SK-N-DZ (cell line): ENCODE data around the gene SPHK2.
A peak's percentile ranks its signal among the peaks of the same experiment; 100 is the strongest.
"Not testable (repeated sequence)": the region's sequence is repeated elsewhere in the genome, so short reads cannot be mapped to it uniquely, and the experiment has no call there.

Source experiments
- DNase-seq: peaks from one replicate; pipeline ENCODE4 v3.0.0-alpha.2; 2015; ENCODE audit warnings: low spot score

SPHK2 gene

GRCh38 chr19:48624067-48624594 is 4.8 kb downstream of the SPHK2 start:
- peak; percentile 95 for DNase-seq

GRCh38 chr19:48624791-48625723 is 5.8 kb downstream of the SPHK2 start:
- no peak for DNase-seq

GRCh38 chr19:48625891-48626327 is 6.6 kb downstream of the SPHK2 start:
- DNase-seq, result no peak

- DNase-seq, result no peak
Measured at GRCh38 chr19:48627201-48627864, 8.0 kb downstream of the SPHK2 start.

- no peak for DNase-seq
Measured at GRCh38 chr19:48627865-48628314, 8.6 kb downstream of the SPHK2 start.

GRCh38 chr19:48628486-48629296 is 9.4 kb downstream of the SPHK2 start:
- no peak for DNase-seq

- no peak for DNase-seq
Measured at GRCh38 chr19:48629297-48629598, 9.9 kb downstream of the SPHK2 start.

- no peak for DNase-seq
Measured at GRCh38 chr19:48629599-48630295, 10.4 kb downstream of the SPHK2 start.

GRCh38 chr19:48630296-48631063 is 11.2 kb downstream of the SPHK2 start:
- DNase-seq, result no peak

- DNase-seq, result no peak
Measured at GRCh38 chr19:48631225-48631624, 11.9 kb downstream of the SPHK2 start.

GRCh38 chr19:48632286-48632685 is 13.0 kb downstream of the SPHK2 start:
- DNase-seq, result not testable (repeated sequence)

GRCh38 chr19:48632692-48633147 is 13.4 kb downstream of the SPHK2 start:
- DNase-seq, result no peak

GRCh38 chr19:48633148-48634035 is 14.1 kb downstream of the SPHK2 start:
- no peak for DNase-seq

GRCh38 chr19:48634036-48634342 is 14.7 kb downstream of the SPHK2 start:
- no peak for DNase-seq

- peak; percentile 93 for DNase-seq
Measured at GRCh38 chr19:48634424-48635262, 15.3 kb downstream of the SPHK2 start.

GRCh38 chr19:48635263-48635965 is 16.1 kb downstream of the SPHK2 start:
- DNase-seq, result no peak

- no peak for DNase-seq
Measured at GRCh38 chr19:48635966-48636858, 16.9 kb downstream of the SPHK2 start.
